SK-N-SH (cell line): ENCODE data around the gene CUX1. TPM values are rescaled to one million over a fixed set of nuclear protein-coding genes. Genes with fewer than 3 reads are reported as not detected.

Source experiments
- CTCF ChIA-PET: fragments of 300-600, 350-600 bp; formaldehyde crosslinking; extraction: SDS; loops from one replicate; lab custom pipeline; 2021; lab: Yijun Ruan, JAX
- POLR2A ChIA-PET: fragments of 350-600 bp; sonication (Branson Sonifier 250); formaldehyde crosslinking; extraction: SDS; loops from one replicate; lab custom pipeline; 2020; ENCODE audit warnings: antibody characterized with exemption, inconsistent platforms; lab: Yijun Ruan, JAX
- DNase-seq: peaks from one replicate; pipeline ENCODE4 v3.0.0; 2012
- H2AFZ ChIP-seq: fragments of 200-600 bp; sonication (generic); 2 replicates; pipeline ENCODE4 v1.8.1; 2016; ENCODE audit warnings: antibody characterized with exemption, mild to moderate bottlenecking, low read depth
- H3F3A ChIP-seq: fragments of 200-600 bp; sonication (generic); replicated peaks from 2 replicates; pipeline ENCODE3; 2016; ENCODE audit warnings: antibody characterized with exemption, mild to moderate bottlenecking; ENCODE audit not compliant: insufficient read depth
- H3K27ac ChIP-seq, 2 experiments: fragments of 200-500 bp in 1 of 2; fragments of 200-600 bp in 1 of 2; sonication (Bioruptor generic) in 1 of 2; sonication (generic), shearing (Covaris generic) in 1 of 2; 2 replicates each; pipeline versions ENCODE4 v1.5.1 to v1.6.1; 2014 to 2016; ENCODE audit warnings: low read depth in 2 of 2, inconsistent platforms in 1 of 2, low read length in 1 of 2, mild to moderate bottlenecking in 1 of 2, mixed read lengths in 1 of 2
- H3K27me3 ChIP-seq: fragments of 200-600 bp; sonication (generic), shearing (Covaris generic); 2 replicates; pipeline ENCODE4 v1.6.1; 2016; ENCODE audit warnings: mixed run types; ENCODE audit not compliant: insufficient read depth
- H3K36me3 ChIP-seq, 2 experiments: fragments of 200-500 bp in 1 of 2; fragments of 200-600 bp in 1 of 2; sonication (Bioruptor generic) in 1 of 2; sonication (generic) in 1 of 2; replicated peaks in 1 of 2; 2 replicates each; pipeline versions ENCODE3 to v1.5.1; 2014 to 2016; ENCODE audit warnings: low read length in 1 of 2, mild to moderate bottlenecking in 1 of 2; ENCODE audit not compliant: insufficient read depth in 2 of 2, control insufficient read depth in 1 of 2
- H3K4me1 ChIP-seq, 2 experiments: fragments of 200-500 bp in 1 of 2; fragments of 200-600 bp in 1 of 2; sonication (Bioruptor generic) in 1 of 2; sonication (generic), shearing (Covaris generic) in 1 of 2; 2 replicates each; pipeline versions ENCODE4 v1.5.1 to v1.6.1; 2014 to 2016; ENCODE audit warnings: low read depth in 1 of 2, low read length in 1 of 2, mixed run types in 1 of 2; ENCODE audit not compliant: insufficient read depth in 2 of 2, control insufficient read depth in 1 of 2
- H3K4me2 ChIP-seq: fragments of 200-600 bp; sonication (generic), shearing (Covaris generic); 2 replicates; pipeline ENCODE4 v1.6.1; 2017; ENCODE audit warnings: mixed run types
- H3K4me3 ChIP-seq, 2 experiments: fragments of 200-500 bp in 1 of 2; fragments of 200-600 bp in 1 of 2; sonication (Bioruptor generic) in 1 of 2; sonication (generic), shearing (Covaris generic) in 1 of 2; 2 replicates each; pipeline versions ENCODE4 v1.5.1 to v1.8.1; 2014 to 2016; ENCODE audit warnings: low read depth in 2 of 2, inconsistent platforms in 1 of 2, low read length in 1 of 2, mild to moderate bottlenecking in 1 of 2, mixed read lengths in 1 of 2, moderate library complexity in 1 of 2
- H3K79me2 ChIP-seq: fragments of 200-600 bp; sonication (generic); 2 replicates; pipeline ENCODE4 v1.8.1; 2017; ENCODE audit warnings: mild to moderate bottlenecking; ENCODE audit not compliant: insufficient read depth
- H3K9ac ChIP-seq: fragments of 200-600 bp; sonication (generic); 2 replicates; pipeline ENCODE4 v1.6.1; 2017; ENCODE audit warnings: mixed run types
- H3K9me2 ChIP-seq: fragments of 200-600 bp; sonication (generic); 2 replicates; pipeline ENCODE4 v1.6.1; 2017; ENCODE audit warnings: mixed run types
- H3K9me3 ChIP-seq: fragments of 200-600 bp; sonication (generic); 2 replicates; pipeline ENCODE4 v1.6.1; 2017; ENCODE audit warnings: mixed run types, mild to moderate bottlenecking, moderate library complexity
- H4K20me1 ChIP-seq: fragments of 200-600 bp; sonication (generic); 2 replicates; pipeline ENCODE4 v1.6.1; 2017; ENCODE audit warnings: mild to moderate bottlenecking, mixed run types; ENCODE audit not compliant: insufficient read depth
- ELF1 ChIP-seq: IDR thresholded peaks from 2 replicates; pipeline ENCODE4 v1.4.0; 2012
- FOSL2 ChIP-seq: IDR thresholded peaks from 2 replicates; pipeline ENCODE4 v1.4.0; 2012; ENCODE audit warnings: low read depth, mild to moderate bottlenecking, moderate library complexity, borderline replicate concordance
- IRF3 ChIP-seq: fragments of 150-350 bp; IDR thresholded peaks from 2 replicates; pipeline ENCODE4 v1.6.1; 2016; ENCODE audit warnings: mild to moderate bottlenecking, low read depth, low read length
- MEF2A ChIP-seq: IDR thresholded peaks from 2 replicates; pipeline ENCODE4 v1.4.0; 2012; ENCODE audit warnings: low read depth, borderline replicate concordance
- MXI1 ChIP-seq: IDR thresholded peaks from 2 replicates; pipeline ENCODE4 v1.6.1; 2012; ENCODE audit warnings: mild to moderate bottlenecking, low read depth, low read length, improper control_type of control experiment
- NFIC ChIP-seq: IDR thresholded peaks from 2 replicates; pipeline ENCODE4 v1.4.0; 2012; ENCODE audit warnings: borderline replicate concordance
- RCOR1 ChIP-seq: fragments of 150-350 bp; IDR thresholded peaks from 2 replicates; pipeline ENCODE4 v1.6.1; 2017; ENCODE audit warnings: antibody characterized with exemption, low read length
- REST ChIP-seq: IDR thresholded peaks from 2 replicates; pipeline ENCODE4 v1.6.1; 2012; ENCODE audit warnings: mild to moderate bottlenecking, low read depth, low read length, moderate library complexity
- RXRA ChIP-seq: IDR thresholded peaks from 2 replicates; pipeline ENCODE4 v1.4.0; 2012; ENCODE audit warnings: low read depth, mild to moderate bottlenecking, borderline replicate concordance
- TAF1 ChIP-seq: IDR thresholded peaks from 2 replicates; pipeline ENCODE4 v1.6.1; 2012; ENCODE audit warnings: low read depth, mild to moderate bottlenecking, low read length, moderate library complexity, borderline replicate concordance
- ZBTB33 ChIP-seq: IDR thresholded peaks from 2 replicates; pipeline ENCODE4 v1.4.0; 2012; ENCODE audit warnings: low read depth, borderline replicate concordance
- WGBS: methylation state at CpG from one replicate; pipeline ENCODE4 v1.1.6; 2017; ENCODE audit warnings: low lambda C conversion rate; 5-methylcytosine and 5-hydroxymethylcytosine counted together
- polyA plus RNA-seq, 3 experiments: library from polyadenylated mRNA; depleted of rRNA; stranded (reverse); fragments of >200 nt; gene quantifications; 2 replicates each; pipeline ENCODE4 v1.2.3, GENCODE V29; 2012

Gene CUX1
- polyA plus RNA-seq, 1 of the 3 experiments (the other 2 are of a cell fraction): 68.6 TPM

GRCh38 chr7:101901661-101902491 is 84.5 kb downstream of the CUX1 start (continued):
- TF ChIP-seq NFIC: no peak
- TF ChIP-seq, all 33 proteins: peak for 0

GRCh38 chr7:101902680-101903514 is 85.5 kb downstream of the CUX1 start:
- no peaks in the 10 kb centered on the region for H3K36me3 ChIP-seq
- TF ChIP-seq FOSL2 (0 out of 2 replicates have a peak, but pooled peaks have one; percentile 10), ELF1 (no peak), RXRA (peak; percentile 47)
- peaks cover 36% of the 10 kb centered on the region; the same call in 1 of the 2 replicates for H4K20me1 ChIP-seq
- ChIA-PET POLR2A (no interaction called here), CTCF (interaction anchor here (0.7 to 4.3 kb wide), 5 partner anchors 9 to 290 kb away, joined by 3 to 16 read pairs (median 4); no protein-coding TSS in a partner anchor)
- peaks cover 96% of the 10 kb centered on the region for H3K79me2 ChIP-seq
- H2AFZ ChIP-seq: no peak overlapping the region
- H3F3A ChIP-seq: no peaks in the 10 kb centered on the region
- WGBS: 86% methylated on average over 18 of the region's 18 CpGs
- H3K27ac ChIP-seq: no peak overlapping the region
- H3K9me3 ChIP-seq: no peaks in the 10 kb centered on the region
- H3K4me2 ChIP-seq: no peak overlapping the region
- no peaks in the 10 kb centered on the region for H3K9me2 ChIP-seq
- no peak overlapping the region for H3K4me3 ChIP-seq
- DNase-seq: peak; percentile 56
- no peak overlapping the region for H3K9ac ChIP-seq
- H3K4me1 ChIP-seq: peaks cover 14 to 17% of the 10 kb centered on the region in 2 experiments; a peak in 3 of 4 replicates
- H3K27me3 ChIP-seq: no peaks in the 10 kb centered on the region

GRCh38 chr7:101903515-101903868 is 86.1 kb downstream of the CUX1 start:
- Histone ChIP-seq H3K9me2 (no peaks in the 10 kb centered on the region), H3K9ac (no peak overlapping the region), H3K4me3 (no peak overlapping the region), H2AFZ (no peak overlapping the region), H3K4me2 (no peak overlapping the region), H3K9me3 (no peaks in the 10 kb centered on the region), H4K20me1 (peaks cover 37% of the 10 kb centered on the region; the same call in 1 of the 2 replicates), H3K4me1 (peaks cover 11 to 16% of the 10 kb centered on the region in 2 experiments; a peak in 2 of 4 replicates), H3K79me2 (peaks cover 96% of the 10 kb centered on the region), H3K27ac (no peak overlapping the region), H3K27me3 (no peaks in the 10 kb centered on the region), H3K36me3 (no peaks in the 10 kb centered on the region), H3F3A (no peaks in the 10 kb centered on the region)
- ChIA-PET POLR2A (no interaction called here), CTCF (interaction anchor here (1.2 to 4.3 kb wide), 4 partner anchors 9 to 291 kb away, joined by 3 to 16 read pairs (median 4); no protein-coding TSS in a partner anchor)
- 97% methylated on average over 13 of the region's 13 CpGs for WGBS
- no peak for TF ChIP-seq MXI1
- no peak for TF ChIP-seq ZBTB33
- TF ChIP-seq IRF3: no peak
- no peak for TF ChIP-seq REST
- no peak for TF ChIP-seq TAF1
- no peak for TF ChIP-seq MEF2A
- TF ChIP-seq RCOR1: no peak
- DNase-seq: no peak
